HepG2 (cell line): Measurements from ENCODE around the gene ERBB4. TPM values are rescaled to one million over a fixed set of nuclear protein-coding genes. Genes with fewer than 3 reads are reported as not detected.

Experiments used
- ATAC-seq: fragments of 200-7000 bp; cut with Tn5 transposase; 3 replicates; pipeline ENCODE4 v1.9.1; 2020; ENCODE audit warnings: mild to moderate bottlenecking, moderate library complexity
- BruUV-seq: library from RNA; stranded (reverse); fragments of 400-500 nt; replicated peaks from 2 replicates; lab custom pipeline; 2021; lab: Mats Ljungman, UMichigan
- CTCF ChIA-PET: fragments of 300-600 bp; formaldehyde crosslinking; extraction: SDS; loops from one replicate; lab custom pipeline; 2021; ENCODE audit warnings: low total read pairs, inconsistent platforms, low intra/inter-chr PET ratio; lab: Yijun Ruan, JAX
- POLR2A ChIA-PET: fragments of 350-600 bp; sonication (Branson Sonifier 250); formaldehyde crosslinking; loops from one replicate; lab custom pipeline; 2020; ENCODE audit warnings: antibody characterized with exemption, inconsistent platforms; lab: Yijun Ruan, JAX
- DNase-seq: peaks from one replicate; pipeline ENCODE4 v3.0.0-alpha.2; 2015; ENCODE audit warnings: low spot score
- FAIRE-seq: peaks from 3 replicates; lab custom pipeline; 2011; peaks lifted over from hg19 to GRCh38; lab: Jason Lieb, UNC
- H2AFZ ChIP-seq: one replicate; pipeline ENCODE4 v1.6.1; 2011; ENCODE audit warnings: low read length, inconsistent platforms
- H3K27ac ChIP-seq: fragments of 300-600 bp; 3 replicates; pipeline ENCODE4 v1.8.0; 2011; ENCODE audit warnings: mixed run types, mild to moderate bottlenecking, mixed read lengths, low read length, inconsistent platforms; ENCODE audit not compliant: insufficient read depth; ENCODE audit errors: extremely low read length
- H3K27me3 ChIP-seq, 2 experiments: fragments of 200-600 bp in 1 of 2; 2 replicates in 1 of 2; 3 replicates in 1 of 2; pipeline versions ENCODE4 v1.6.0 to v1.8.0; 2011; ENCODE audit warnings: low read length in 2 of 2, mild to moderate bottlenecking in 2 of 2, moderate library complexity in 2 of 2, inconsistent platforms in 1 of 2; ENCODE audit not compliant: insufficient read depth in 2 of 2, control insufficient read depth in 1 of 2
- H3K36me3 ChIP-seq, 2 experiments: fragments of 200-600 bp in 1 of 2; replicated peaks in 1 of 2; 2 replicates in 1 of 2; 3 replicates in 1 of 2; pipeline versions ENCODE4 v1.5.1 to v1.8.0; 2011; ENCODE audit warnings: low read length in 2 of 2, inconsistent platforms in 1 of 2; ENCODE audit not compliant: insufficient read depth in 2 of 2, control insufficient read depth in 1 of 2
- H3K4me1 ChIP-seq: 2 replicates; pipeline ENCODE4 v1.5.1; 2012; ENCODE audit warnings: low read length, inconsistent platforms; ENCODE audit not compliant: insufficient read depth
- H3K4me2 ChIP-seq: 2 replicates; pipeline ENCODE4 v1.6.0; 2011; ENCODE audit warnings: low read depth, low read length, inconsistent platforms
- H3K4me3 ChIP-seq, 3 experiments: fragments of 200-600 bp in 1 of 3; sonication (generic), shearing (Covaris generic) in 1 of 3; replicated peaks in 1 of 3; 2 replicates each; pipeline ENCODE4 v1.5.1; 2011 to 2016; ENCODE audit warnings: low read length in 3 of 3, inconsistent platforms in 2 of 3, low read depth in 2 of 3, mild to moderate bottlenecking in 2 of 3, control low read depth in 1 of 3, mixed read lengths in 1 of 3; ENCODE audit not compliant: insufficient read depth in 1 of 3
- H3K79me2 ChIP-seq: one replicate; pipeline ENCODE4 v1.6.1; 2011; ENCODE audit warnings: low read length, inconsistent platforms; ENCODE audit not compliant: insufficient read depth
- H3K9ac ChIP-seq: 2 replicates; pipeline ENCODE4 v1.6.0; 2011; ENCODE audit warnings: mild to moderate bottlenecking, low read depth, low read length, inconsistent platforms; ENCODE audit not compliant: insufficient read depth
- H3K9me3 ChIP-seq: 2 replicates; pipeline ENCODE4 v1.5.1; 2012; ENCODE audit warnings: mild to moderate bottlenecking, low read length
- H4K20me1 ChIP-seq: 2 replicates; pipeline ENCODE4 v1.6.0; 2011; ENCODE audit warnings: inconsistent platforms, mild to moderate bottlenecking, low read length, moderate library complexity; ENCODE audit not compliant: insufficient read depth
- ATAD3A ChIP-seq: sonication (generic); formaldehyde crosslinking; IDR thresholded peaks from 2 replicates; pipeline ENCODE4 v1.4.0; 2020; ENCODE audit warnings: missing genetic modification reagents
- ATF7 ChIP-seq, 2 experiments: fragments of 450-650 bp in 1 of 2; sonication (generic) in 1 of 2; formaldehyde crosslinking in 1 of 2; IDR thresholded peaks; 2 replicates each; pipeline versions ENCODE4 v1.4.0 to v1.6.1; 2016 to 2020; ENCODE audit warnings: antibody characterized with exemption in 1 of 2, mild to moderate bottlenecking in 1 of 2, missing genetic modification reagents in 1 of 2
- DNMT3B ChIP-seq: conservative IDR thresholded peaks from 2 replicates; pipeline ENCODE4 v1.6.1; 2016; ENCODE audit warnings: missing biosample characterization, control low read depth
- NCOA2 ChIP-seq: sonication (generic); formaldehyde crosslinking; IDR thresholded peaks from 2 replicates; pipeline ENCODE4 v1.8.0; 2022; ENCODE audit warnings: inconsistent platforms
- TOPORS ChIP-seq: sonication (generic); formaldehyde crosslinking; IDR thresholded peaks from 2 replicates; pipeline ENCODE4 v1.8.0; 2023; ENCODE audit warnings: mild to moderate bottlenecking, missing genetic modification reagents
- ZBTB42 ChIP-seq: sonication (generic); formaldehyde crosslinking; IDR thresholded peaks from 2 replicates; pipeline ENCODE4 v1.5.0; 2020; ENCODE audit warnings: mild to moderate bottlenecking, missing genetic modification reagents
- ZFP82 ChIP-seq: sonication (generic); formaldehyde crosslinking; IDR thresholded peaks from 2 replicates; pipeline ENCODE4 v1.5.1; 2020; ENCODE audit warnings: mild to moderate bottlenecking, missing genetic modification reagents, borderline replicate concordance
- ZNF138 ChIP-seq: sonication (generic); formaldehyde crosslinking; IDR thresholded peaks from 2 replicates; pipeline ENCODE4 v1.5.0; 2020; ENCODE audit warnings: mild to moderate bottlenecking, low read depth, missing genetic modification reagents
- ZNF143 ChIP-seq: sonication (generic); formaldehyde crosslinking; IDR thresholded peaks from 2 replicates; pipeline ENCODE4 v1.4.0; 2020; ENCODE audit warnings: missing genetic modification reagents
- ZNF331 ChIP-seq: sonication (generic); formaldehyde crosslinking; IDR thresholded peaks from 2 replicates; pipeline ENCODE4 v1.4.0; 2020; ENCODE audit warnings: missing genetic modification reagents
- ZNF614 ChIP-seq: IDR thresholded peaks from 2 replicates; pipeline ENCODE4 v1.6.1; 2018; ENCODE audit warnings: missing biosample characterization, missing genetic modification reagents, inconsistent platforms, borderline replicate concordance
- ZNF709 ChIP-seq: sonication (generic); formaldehyde crosslinking; IDR thresholded peaks from 2 replicates; pipeline ENCODE4 v1.5.0; 2020; ENCODE audit warnings: mild to moderate bottlenecking, missing genetic modification reagents
- ZNF768 ChIP-seq: sonication (generic); formaldehyde crosslinking; IDR thresholded peaks from 2 replicates; pipeline ENCODE4 v1.4.0; 2020; ENCODE audit warnings: missing genetic modification reagents
- ZNF883 ChIP-seq: sonication (generic); formaldehyde crosslinking; IDR thresholded peaks from 2 replicates; pipeline ENCODE4 v1.5.1; 2020; ENCODE audit warnings: mild to moderate bottlenecking, missing genetic modification reagents; ENCODE audit errors: not compliant biosample characterization
- ZSCAN12 ChIP-seq: sonication (generic); formaldehyde crosslinking; IDR thresholded peaks from 2 replicates; pipeline ENCODE4 v1.9.0; 2021; ENCODE audit warnings: mild to moderate bottlenecking, missing genetic modification reagents
- WGBS: methylation state at CpG from one replicate; pipeline ENCODE4 v1.1.6; 2017; ENCODE audit warnings: low lambda C conversion rate; 5-methylcytosine and 5-hydroxymethylcytosine counted together
- in situ Hi-C: cut with HindIII; loops from 2 replicates; pipeline ENCODE4 v1.10.0; 2017; ENCODE audit warnings: low pct_unique_long_range_greater_than_20kb; ENCODE audit not compliant: extremely low pct_ligation_motif_present
- intact Hi-C: fragments of 100-400 bp; cut with micrococcal nuclease; formaldehyde crosslinking; loops from one replicate; pipeline ENCODE4 v1.10.0; 2022; ENCODE audit not compliant: unreplicated experiment
- polyA plus RNA-seq, 8 experiments: library from polyadenylated mRNA; depleted of rRNA in 3 of 8; stranded (reverse) in 7 of 8; unstranded in 1 of 8; fragments of >200 nt; fragmentation: Illumina TruSeq in 4 of 8; extraction: Trizol in 4 of 8; gene quantifications; 2 replicates each; pipeline versions ENCODE4 v1.2.1 to v1.2.3, GENCODE V29; 2011 to 2016; ENCODE audit warnings: low read depth in 4 of 8, missing spikeins in 1 of 8, mixed read lengths in 1 of 8; ENCODE audit not compliant: insufficient read depth in 1 of 8
- total RNA-seq, 5 experiments: library from RNA; depleted of rRNA; stranded (reverse); fragments of >200 nt; fragmentation: Illumina TruSeq; extraction: Trizol; gene quantifications; 2 replicates each; pipeline ENCODE4 v1.2.3, GENCODE V29; 2016; ENCODE audit warnings: low read depth in 1 of 5
- TF ChIP-seq, protein P1 (sequence below): sonication (generic); formaldehyde crosslinking; IDR thresholded peaks from 2 replicates; pipeline ENCODE4 v1.4.0; 2020; ENCODE audit warnings: low read depth, missing genetic modification reagents

ERBB4 gene
- total and polyA plus RNA-seq, 2 of the 13 experiments (the other 11 are each of a cell fraction or from before 2014, with no cell fraction given), result not detected

DNA sequence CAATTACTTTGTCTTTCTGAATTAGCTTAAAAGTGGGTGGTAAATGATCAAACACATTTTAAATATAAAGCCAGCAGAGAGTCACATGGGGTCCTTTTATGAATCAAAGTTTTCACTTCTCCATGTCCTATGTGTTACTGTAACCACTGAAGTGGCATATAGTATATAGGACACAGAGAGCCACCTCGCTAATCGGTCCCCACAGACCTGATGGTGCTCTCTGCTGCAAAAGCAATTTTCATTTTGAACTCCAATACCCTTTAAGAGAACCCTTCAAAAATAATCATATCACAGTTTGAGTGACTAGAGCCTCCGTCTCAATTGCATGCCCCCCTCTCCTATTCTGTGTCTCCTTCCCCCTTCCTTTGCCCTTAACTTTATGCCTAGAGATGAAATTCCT is 272.8 kb downstream of the ERBB4 start:
- no TSS peak for BruUV-seq
- ChIA-PET POLR2A (no interaction called here), CTCF (no interaction called here)
- in situ Hi-C loops (no loop called here), intact Hi-C loops (no loop called here)
- 3% methylated on average over 3 of the region's 3 CpGs for WGBS
- Histone ChIP-seq H2AFZ (no peak overlapping the region), H3K4me3 (no peak overlapping the region), H3K79me2 (no peaks in the 10 kb centered on the region), H3K27me3 (no peaks in the 10 kb centered on the region), H4K20me1 (no peaks in the 10 kb centered on the region), H3K4me1 (no peaks in the 10 kb centered on the region), H3K27ac (no peak overlapping the region), H3K9me3 (no peaks in the 10 kb centered on the region), H3K4me2 (no peak overlapping the region), H3K36me3 (no peaks in the 10 kb centered on the region), H3K9ac (no peak overlapping the region)
- ATAC-seq (no peak), FAIRE-seq (no peak), DNase-seq (no peak)
- no peak for TF ChIP-seq ZSCAN12 (CRISPR knock-in tag)
- TF ChIP-seq ZNF331, result no peak
- no peak for TF ChIP-seq ZNF883 (CRISPR knock-in tag)
- no peak for TF ChIP-seq ZBTB42 (CRISPR knock-in tag)
- TF ChIP-seq ZNF768 (CRISPR knock-in tag), result no peak
- no peak for TF ChIP-seq ZNF143
- TF ChIP-seq ZFP82, result no peak
- TF ChIP-seq, protein P1, sequence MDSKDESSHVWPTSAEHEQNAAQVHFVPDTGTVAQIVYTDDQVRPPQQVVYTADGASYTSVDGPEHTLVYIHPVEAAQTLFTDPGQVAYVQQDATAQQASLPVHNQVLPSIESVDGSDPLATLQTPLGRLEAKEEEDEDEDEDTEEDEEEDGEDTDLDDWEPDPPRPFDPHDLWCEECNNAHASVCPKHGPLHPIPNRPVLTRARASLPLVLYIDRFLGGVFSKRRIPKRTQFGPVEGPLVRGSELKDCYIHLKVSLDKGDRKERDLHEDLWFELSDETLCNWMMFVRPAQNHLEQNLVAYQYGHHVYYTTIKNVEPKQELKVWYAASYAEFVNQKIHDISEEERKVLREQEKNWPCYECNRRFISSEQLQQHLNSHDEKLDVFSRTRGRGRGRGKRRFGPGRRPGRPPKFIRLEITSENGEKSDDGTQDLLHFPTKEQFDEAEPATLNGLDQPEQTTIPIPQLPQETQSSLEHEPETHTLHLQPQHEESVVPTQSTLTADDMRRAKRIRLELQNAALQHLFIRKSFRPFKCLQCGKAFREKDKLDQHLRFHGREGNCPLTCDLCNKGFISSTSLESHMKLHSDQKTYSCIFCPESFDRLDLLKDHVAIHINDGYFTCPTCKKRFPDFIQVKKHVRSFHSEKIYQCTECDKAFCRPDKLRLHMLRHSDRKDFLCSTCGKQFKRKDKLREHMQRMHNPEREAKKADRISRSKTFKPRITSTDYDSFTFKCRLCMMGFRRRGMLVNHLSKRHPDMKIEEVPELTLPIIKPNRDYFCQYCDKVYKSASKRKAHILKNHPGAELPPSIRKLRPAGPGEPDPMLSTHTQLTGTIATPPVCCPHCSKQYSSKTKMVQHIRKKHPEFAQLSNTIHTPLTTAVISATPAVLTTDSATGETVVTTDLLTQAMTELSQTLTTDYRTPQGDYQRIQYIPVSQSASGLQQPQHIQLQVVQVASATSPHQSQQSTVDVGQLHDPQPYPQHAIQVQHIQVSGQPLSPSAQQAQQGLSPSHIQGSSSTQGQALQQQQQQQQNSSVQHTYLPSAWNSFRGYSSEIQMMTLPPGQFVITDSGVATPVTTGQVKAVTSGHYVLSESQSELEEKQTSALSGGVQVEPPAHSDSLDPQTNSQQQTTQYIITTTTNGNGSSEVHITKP (CRISPR knock-in tag), result no peak
- no peak for TF ChIP-seq ZNF614 (CRISPR knock-in tag)
- TF ChIP-seq ATF7 (IDR thresholded peaks at IDR 0.05), result no peak
- no peak for TF ChIP-seq ATF7 (CRISPR knock-in tag; IDR thresholded peaks at IDR 0.05)
- TF ChIP-seq DNMT3B (CRISPR knock-in tag), result no peak
- TF ChIP-seq NCOA2 (CRISPR knock-in tag), result no peak
- TF ChIP-seq ZNF138 (CRISPR knock-in tag), result no peak
- no peak for TF ChIP-seq TOPORS (CRISPR knock-in tag)
- no peak for TF ChIP-seq ATAD3A (CRISPR knock-in tag)
- no peak for TF ChIP-seq ZNF709 (CRISPR knock-in tag)
